ENCODE results near the gene DTNA.
"Not testable (repeated sequence)": the region's sequence is repeated elsewhere in the genome, so short reads cannot be mapped to it uniquely, and the experiment has no call there.

- TF ChIP-seq EZH2phosphoT487 (IDR thresholded peaks at IDR 0.05; ENCODE audit: borderline replicate concordance); CTCF (IDR thresholded peaks at IDR 0.05 in 2 of 3, conservative IDR thresholded peaks at IDR 0.05 in 1 of 3; ENCODE audit: borderline replicate concordance in 1 of 3, insufficient read depth in 1 of 3, low read depth in 2 of 3, low read length in 2 of 3); POLR2A (IDR thresholded peaks at IDR 0.05; ENCODE audit: borderline replicate concordance, extremely low read depth, insufficient read depth, insufficient read length); MAX (IDR thresholded peaks at IDR 0.05); REST (IDR thresholded peaks at IDR 0.05; ENCODE audit: low read depth): not testable (repeated sequence)
Observed at GRCh38 chr18:34922594-34922993, 212.5 kb downstream of the DTNA start.

Measured in HCT116 (cell line).